HG03354 (cell line): ENCODE results near the gene AQP1.

Experiments
- ATAC-seq: cut with Tn5 transposase; IDR thresholded peaks from one replicate; pipeline ENCODE4 v1.9.1; 2021; ENCODE audit warnings: mild to moderate bottlenecking; ENCODE audit not compliant: unreplicated experiment, poor library complexity, severe bottlenecking

Gene AQP1

GRCh38 chr7:30904561-30904960 lies 7.1 kb upstream of the AQP1 start:
- no peak for ATAC-seq

- no peak for ATAC-seq
Measured at GRCh38 chr7:30905078-30906012, 6.3 kb upstream of the AQP1 start.

- no peak for ATAC-seq
Measured at GRCh38 chr7:30906014-30906413, 5.6 kb upstream of the AQP1 start.

- no peak for ATAC-seq
Measured at GRCh38 chr7:30906515-30907240, 5.0 kb upstream of the AQP1 start.

GRCh38 chr7:30907527-30908267 lies 4.0 kb upstream of the AQP1 start:
- no peak for ATAC-seq

- ATAC-seq: no peak
Measured at GRCh38 chr7:30908681-30909080, 3.0 kb upstream of the AQP1 start.

GRCh38 chr7:30909431-30909830 lies 2.2 kb upstream of the AQP1 start:
- no peak for ATAC-seq

GRCh38 chr7:30910411-30911073 lies 1.1 kb upstream of the AQP1 start:
- no peak for ATAC-seq

- no peak for ATAC-seq
Measured at GRCh38 chr7:30911133-30911532, 520 bp upstream of the AQP1 start.

- ATAC-seq: no peak
Measured at GRCh38 chr7:30912021-30912730, 523 bp downstream of the AQP1 start.

GRCh38 chr7:30912731-30912985 lies 1.0 kb downstream of the AQP1 start:
- ATAC-seq: no peak

- no peak for ATAC-seq
Measured at GRCh38 chr7:30912986-30913811, 1.5 kb downstream of the AQP1 start.

- no peak for ATAC-seq
Measured at GRCh38 chr7:30913821-30914515, 2.3 kb downstream of the AQP1 start.

- no peak for ATAC-seq
Measured at GRCh38 chr7:30914596-30914995, 2.9 kb downstream of the AQP1 start.

GRCh38 chr7:30915005-30915601 lies 3.5 kb downstream of the AQP1 start:
- no peak for ATAC-seq

- ATAC-seq: no peak
Measured at GRCh38 chr7:30915751-30916150, 4.1 kb downstream of the AQP1 start.

- ATAC-seq: no peak
Measured at GRCh38 chr7:30916255-30916654, 4.6 kb downstream of the AQP1 start.

- ATAC-seq: no peak
Measured at GRCh38 chr7:30916767-30917166, 5.1 kb downstream of the AQP1 start.
